Rectal smooth muscle tissue (tissue), 1 donor: ENCODE results near the gene TRIM2.

ENCODE experiments used
- H3K27ac ChIP-seq: one replicate; pipeline ENCODE4 v1.7.0; 2013; ENCODE audit warnings: low read depth, low read length, inconsistent platforms
- H3K27me3 ChIP-seq: one replicate; pipeline ENCODE4 v1.7.0; 2013; ENCODE audit warnings: low read length; ENCODE audit not compliant: control insufficient read depth, insufficient read depth
- H3K36me3 ChIP-seq: one replicate; pipeline ENCODE4 v1.7.0; 2013; ENCODE audit warnings: low read length; ENCODE audit not compliant: control insufficient read depth, insufficient read depth
- H3K4me1 ChIP-seq: one replicate; pipeline ENCODE4 v1.7.0; 2013; ENCODE audit warnings: low read length; ENCODE audit not compliant: control insufficient read depth, insufficient read depth
- H3K4me3 ChIP-seq: one replicate; pipeline ENCODE4 v1.7.0; 2013; ENCODE audit warnings: low read length
- H3K9ac ChIP-seq: one replicate; pipeline ENCODE4 v1.7.0; 2013; ENCODE audit warnings: low read length

Gene TRIM2

GRCh38 chr4:153174821-153175567 lies 29.2 kb upstream of the TRIM2 start:
- no peaks in the 10 kb centered on the region for H3K27me3 ChIP-seq
- no peaks in the 10 kb centered on the region for H3K36me3 ChIP-seq
- H3K9ac ChIP-seq, result no peak overlapping the region

GRCh38 chr4:153176938-153177337 lies 27.3 kb upstream of the TRIM2 start:
- Histone ChIP-seq H3K27ac (no peak overlapping the region), H3K36me3 (no peaks in the 10 kb centered on the region), H3K4me3 (no peak overlapping the region), H3K27me3 (no peaks in the 10 kb centered on the region), H3K4me1 (no peaks in the 10 kb centered on the region), H3K9ac (no peak overlapping the region)

More at GRCh38 chr4:153174821-153175567, 29.2 kb upstream of the TRIM2 start:
- Histone ChIP-seq H3K4me3 (no peak overlapping the region), H3K27ac (no peak overlapping the region), H3K4me1 (no peaks in the 10 kb centered on the region)

- Histone ChIP-seq H3K36me3 (no peaks in the 10 kb centered on the region), H3K9ac (no peak overlapping the region), H3K27ac (no peak overlapping the region), H3K4me3 (no peak overlapping the region), H3K27me3 (no peaks in the 10 kb centered on the region), H3K4me1 (no peaks in the 10 kb centered on the region)
Measured at GRCh38 chr4:153177841-153178240, 26.4 kb upstream of the TRIM2 start.

GRCh38 chr4:153179100-153179499 lies 25.1 kb upstream of the TRIM2 start:
- Histone ChIP-seq H3K4me3 (no peak overlapping the region), H3K4me1 (no peaks in the 10 kb centered on the region), H3K27ac (no peak overlapping the region), H3K36me3 (no peaks in the 10 kb centered on the region), H3K27me3 (no peaks in the 10 kb centered on the region), H3K9ac (no peak overlapping the region)

- no peak overlapping the region for H3K4me3 ChIP-seq
- H3K27me3 ChIP-seq, result no peaks in the 10 kb centered on the region
- no peak overlapping the region for H3K27ac ChIP-seq
- no peak overlapping the region for H3K9ac ChIP-seq
- H3K4me1 ChIP-seq, result no peaks in the 10 kb centered on the region
- H3K36me3 ChIP-seq, result no peaks in the 10 kb centered on the region
Measured at GRCh38 chr4:153181293-153181692, 22.9 kb upstream of the TRIM2 start.

- Histone ChIP-seq H3K27ac (no peak overlapping the region), H3K4me1 (no peaks in the 10 kb centered on the region), H3K36me3 (no peaks in the 10 kb centered on the region), H3K27me3 (no peaks in the 10 kb centered on the region), H3K4me3 (no peak overlapping the region), H3K9ac (no peak overlapping the region)
Measured at GRCh38 chr4:153181700-153182099, 22.5 kb upstream of the TRIM2 start.

- Histone ChIP-seq H3K36me3 (no peaks in the 10 kb centered on the region), H3K27me3 (no peaks in the 10 kb centered on the region), H3K4me1 (no peaks in the 10 kb centered on the region), H3K27ac (no peak overlapping the region), H3K9ac (no peak overlapping the region), H3K4me3 (no peak overlapping the region)
Measured at GRCh38 chr4:153183146-153183545, 21.1 kb upstream of the TRIM2 start.

- no peaks in the 10 kb centered on the region for H3K27me3 ChIP-seq
- no peaks in the 10 kb centered on the region for H3K36me3 ChIP-seq
- H3K4me3 ChIP-seq, result no peak overlapping the region
- no peak overlapping the region for H3K9ac ChIP-seq
- no peaks in the 10 kb centered on the region for H3K4me1 ChIP-seq
- no peak overlapping the region for H3K27ac ChIP-seq
Measured at GRCh38 chr4:153185331-153185852, 18.9 kb upstream of the TRIM2 start.

- H3K4me1 ChIP-seq, result no peaks in the 10 kb centered on the region
- no peak overlapping the region for H3K27ac ChIP-seq
- no peak overlapping the region for H3K9ac ChIP-seq
- H3K4me3 ChIP-seq, result no peak overlapping the region
- no peaks in the 10 kb centered on the region for H3K36me3 ChIP-seq
- no peaks in the 10 kb centered on the region for H3K27me3 ChIP-seq
Measured at GRCh38 chr4:153186046-153186728, 18.1 kb upstream of the TRIM2 start.

GRCh38 chr4:153189016-153189801 lies 15.0 kb upstream of the TRIM2 start:
- Histone ChIP-seq H3K27me3 (no peaks in the 10 kb centered on the region), H3K27ac (no peak overlapping the region), H3K36me3 (no peaks in the 10 kb centered on the region), H3K4me3 (no peak overlapping the region), H3K9ac (no peak overlapping the region), H3K4me1 (no peaks in the 10 kb centered on the region)

- Histone ChIP-seq H3K9ac (no peak overlapping the region), H3K36me3 (no peaks in the 10 kb centered on the region), H3K4me1 (no peaks in the 10 kb centered on the region), H3K27ac (no peak overlapping the region), H3K4me3 (no peak overlapping the region), H3K27me3 (no peaks in the 10 kb centered on the region)
Measured at GRCh38 chr4:153191795-153192363, 12.4 kb upstream of the TRIM2 start.

- H3K27ac ChIP-seq, result no peak overlapping the region
- H3K4me3 ChIP-seq, result no peak overlapping the region
- H3K36me3 ChIP-seq, result no peaks in the 10 kb centered on the region
- H3K9ac ChIP-seq, result no peak overlapping the region
- H3K27me3 ChIP-seq, result no peaks in the 10 kb centered on the region
- H3K4me1 ChIP-seq, result no peaks in the 10 kb centered on the region
Measured at GRCh38 chr4:153197301-153197700, 6.9 kb upstream of the TRIM2 start.
